ENCODE results near the gene CDH13. TPM values are rescaled to one million over a fixed set of nuclear protein-coding genes. Genes with fewer than 3 reads are reported as not detected.

CDH13 gene
- total and polyA plus RNA-seq, 2 donors (not counting 3 experiments of a cell fraction or from before 2014, with no cell fraction given): 96.6 to 124 TPM

DNA sequence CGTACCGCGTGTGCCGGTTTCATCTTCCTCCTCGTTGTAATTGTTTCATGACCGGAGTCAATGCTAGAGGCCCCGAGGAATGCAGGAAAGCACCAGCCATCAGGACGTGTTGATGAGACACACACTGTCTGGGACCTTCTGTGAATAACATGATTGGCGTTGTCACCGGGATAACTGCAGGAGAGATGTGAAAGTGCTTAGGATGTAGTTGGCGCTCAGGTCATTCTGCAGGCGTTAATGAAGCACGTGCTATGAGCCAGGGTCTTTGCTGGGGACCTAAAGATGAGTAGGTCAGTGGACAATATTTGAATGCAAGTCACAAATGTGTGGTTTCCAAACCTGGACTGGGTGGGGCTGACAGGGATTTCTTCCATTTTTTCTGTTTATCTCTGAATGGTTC is 999.4 kb downstream of the CDH13 start:
- no peak for TF ChIP-seq POLR2AphosphoS5 (IDR thresholded peaks at IDR 0.05; ENCODE audit: insufficient read depth, low read depth, low read length)
- TF ChIP-seq POLR2A (IDR thresholded peaks at IDR 0.05; ENCODE audit: low read depth, low read length): no peak
- TF ChIP-seq GATA2 (IDR thresholded peaks at IDR 0.05; ENCODE audit: insufficient read depth, insufficient read length, low read depth, low read length): no peak
- TF ChIP-seq EZH2 (IDR thresholded peaks at IDR 0.05; ENCODE audit: borderline replicate concordance, low read depth, low read length, severe bottlenecking): no peak
- no peak for TF ChIP-seq MAX (IDR thresholded peaks at IDR 0.05; ENCODE audit: insufficient read depth, insufficient read length)
- TF ChIP-seq, protein P1, sequence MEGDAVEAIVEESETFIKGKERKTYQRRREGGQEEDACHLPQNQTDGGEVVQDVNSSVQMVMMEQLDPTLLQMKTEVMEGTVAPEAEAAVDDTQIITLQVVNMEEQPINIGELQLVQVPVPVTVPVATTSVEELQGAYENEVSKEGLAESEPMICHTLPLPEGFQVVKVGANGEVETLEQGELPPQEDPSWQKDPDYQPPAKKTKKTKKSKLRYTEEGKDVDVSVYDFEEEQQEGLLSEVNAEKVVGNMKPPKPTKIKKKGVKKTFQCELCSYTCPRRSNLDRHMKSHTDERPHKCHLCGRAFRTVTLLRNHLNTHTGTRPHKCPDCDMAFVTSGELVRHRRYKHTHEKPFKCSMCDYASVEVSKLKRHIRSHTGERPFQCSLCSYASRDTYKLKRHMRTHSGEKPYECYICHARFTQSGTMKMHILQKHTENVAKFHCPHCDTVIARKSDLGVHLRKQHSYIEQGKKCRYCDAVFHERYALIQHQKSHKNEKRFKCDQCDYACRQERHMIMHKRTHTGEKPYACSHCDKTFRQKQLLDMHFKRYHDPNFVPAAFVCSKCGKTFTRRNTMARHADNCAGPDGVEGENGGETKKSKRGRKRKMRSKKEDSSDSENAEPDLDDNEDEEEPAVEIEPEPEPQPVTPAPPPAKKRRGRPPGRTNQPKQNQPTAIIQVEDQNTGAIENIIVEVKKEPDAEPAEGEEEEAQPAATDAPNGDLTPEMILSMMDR (IDR thresholded peaks at IDR 0.05; ENCODE audit: extremely low read depth in 1 of 2, insufficient read depth in 1 of 2, low read depth in 1 of 2, low read length in 2 of 2): no peak
- TF ChIP-seq JUN (IDR thresholded peaks at IDR 0.05; ENCODE audit: borderline replicate concordance, insufficient read depth, insufficient read length, low read depth): no peak
- no peak for TF ChIP-seq FOS (IDR thresholded peaks at IDR 0.05; ENCODE audit: borderline replicate concordance, insufficient read depth, low read length)
- no peak for TF ChIP-seq MYC (IDR thresholded peaks at IDR 0.05; ENCODE audit: low read depth, low read length)
- Histone ChIP-seq H3K27ac (ENCODE audit: insufficient read depth, low read depth, low read length) (no peak overlapping the region), H3K9ac (replicated peaks; ENCODE audit: extremely low read depth, insufficient read depth, low read length) (no peak overlapping the region), H4K20me1 (replicated peaks; ENCODE audit: control insufficient read depth, extremely low read depth, insufficient read depth, low read length) (no peaks in the 10 kb centered on the region), H3K9me3 (replicated peaks; ENCODE audit: control insufficient read depth, insufficient read depth, low read length) (no peaks in the 10 kb centered on the region), H3K36me3 (ENCODE audit: control insufficient read depth in 2 of 2, extremely low read depth in 1 of 2, insufficient read depth in 2 of 2, low read length in 2 of 2) (no peaks in the 10 kb centered on the region), H3K4me3 (replicated peaks in 1 of 3; ENCODE audit: insufficient read depth in 1 of 3, low read depth in 1 of 3, low read length in 3 of 3) (no peak overlapping the region), H3K27me3 (ENCODE audit: control insufficient read depth in 2 of 2, insufficient read depth in 2 of 2, low read length in 2 of 2) (no peaks in the 10 kb centered on the region), H3K79me2 (ENCODE audit: control insufficient read depth, insufficient read depth, low read length) (no peaks in the 10 kb centered on the region), H2AFZ (ENCODE audit: low read depth, low read length) (no peak overlapping the region), H3K9me1 (replicated peaks; ENCODE audit: control insufficient read depth, extremely low read depth, insufficient read depth, low read length) (no peaks in the 10 kb centered on the region), H3K4me2 (ENCODE audit: insufficient read depth, low read length) (no peak overlapping the region), H3K4me1 (ENCODE audit: control insufficient read depth, extremely low read depth, insufficient read depth, low read length) (no peaks in the 10 kb centered on the region)
- POLR2A ChIA-PET: no interaction called here
- CTCF ChIA-PET: no interaction called here
- FAIRE-seq (no peak), DNase-seq (ENCODE audit: low read depth, low spot score) (no peak)
- dilution Hi-C loops (cut with MboI; ENCODE audit: extremely low pct_ligation_motif_present, low sequenced_read_pairs): no loop called here
- BruUV-seq (replicated peaks): no TSS peak
- intact Hi-C loops (cut with micrococcal nuclease): no loop called here

All from endothelial cell of umbilical vein (primary cell).